HCEC 1CT (cell line): ENCODE measurements around the gene KSR2.

Experiments used
- DNase-seq: peaks from one replicate; pipeline ENCODE4 v3.0.0-alpha.2; 2017

Gene KSR2

GRCh38 chr12:117567644-117568216, 401.1 kb downstream of the KSR2 start:
- DNase-seq, result no peak

- no peak for DNase-seq
Measured at GRCh38 chr12:117564881-117565280, 403.9 kb downstream of the KSR2 start.

DNA sequence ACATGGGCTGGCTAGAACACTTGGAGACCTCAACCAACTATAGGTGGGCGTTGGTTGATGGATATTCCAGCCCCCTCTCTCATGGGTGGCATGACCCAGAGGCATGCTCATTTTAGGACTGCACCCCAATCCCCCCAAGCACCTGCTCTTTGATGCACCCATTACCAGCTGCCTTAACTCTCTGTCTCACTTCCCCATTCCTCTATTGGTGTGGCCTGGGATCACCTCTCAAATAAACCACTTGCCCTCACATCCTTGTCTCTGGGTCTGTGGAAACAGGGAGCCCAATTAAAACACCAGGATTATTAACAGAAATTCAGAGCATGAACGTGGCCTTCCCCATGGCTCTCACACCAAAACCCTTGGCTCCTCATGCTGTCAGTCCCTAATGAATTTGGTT, 405.1 kb downstream of the KSR2 start:
- DNase-seq, result no peak

- no peak for DNase-seq
Measured at GRCh38 chr12:117563007-117563406, 405.8 kb downstream of the KSR2 start.

- no peak for DNase-seq
Measured at GRCh38 chr12:117561990-117562389, 406.8 kb downstream of the KSR2 start.

DNA sequence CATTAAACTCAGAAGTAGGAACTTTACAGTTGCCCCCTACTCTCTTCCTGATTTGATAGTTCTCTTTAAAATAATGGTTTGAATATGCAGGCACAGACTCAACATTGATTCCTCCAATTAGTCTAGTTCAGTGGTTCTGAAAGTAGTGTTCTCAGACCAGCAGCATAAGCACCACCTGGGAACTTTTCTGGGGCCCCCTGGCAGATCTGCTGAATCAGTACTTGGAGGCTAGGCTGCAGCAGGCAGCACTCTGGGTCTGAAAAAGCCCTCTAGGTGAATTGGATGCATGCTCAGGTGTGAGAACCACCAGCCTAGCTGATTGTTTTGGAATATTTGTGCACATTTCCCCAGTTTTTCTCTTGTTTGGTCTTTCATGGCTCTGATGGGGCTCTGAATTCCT, 408.8 kb downstream of the KSR2 start:
- no peak for DNase-seq

DNA sequence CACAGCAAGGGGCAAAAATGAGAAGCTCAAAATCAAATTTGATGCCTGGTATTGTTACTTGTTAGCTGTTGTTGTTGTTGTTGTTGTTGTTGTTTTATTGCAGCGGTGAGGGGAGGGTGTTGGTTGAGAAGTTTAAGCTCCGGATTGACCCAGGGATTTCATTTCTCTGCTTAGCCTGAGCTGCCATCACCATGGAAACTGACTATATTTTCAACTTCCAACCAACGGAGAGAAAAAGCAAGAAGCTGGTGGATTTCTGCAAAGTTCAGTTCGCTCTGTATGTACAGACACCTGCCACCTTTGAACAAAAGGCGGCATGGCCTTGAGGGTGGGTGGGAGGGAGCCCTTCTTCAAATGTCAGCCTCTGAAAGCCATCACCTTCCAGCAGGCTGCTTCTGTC, 412.9 kb downstream of the KSR2 start:
- no peak for DNase-seq

DNA sequence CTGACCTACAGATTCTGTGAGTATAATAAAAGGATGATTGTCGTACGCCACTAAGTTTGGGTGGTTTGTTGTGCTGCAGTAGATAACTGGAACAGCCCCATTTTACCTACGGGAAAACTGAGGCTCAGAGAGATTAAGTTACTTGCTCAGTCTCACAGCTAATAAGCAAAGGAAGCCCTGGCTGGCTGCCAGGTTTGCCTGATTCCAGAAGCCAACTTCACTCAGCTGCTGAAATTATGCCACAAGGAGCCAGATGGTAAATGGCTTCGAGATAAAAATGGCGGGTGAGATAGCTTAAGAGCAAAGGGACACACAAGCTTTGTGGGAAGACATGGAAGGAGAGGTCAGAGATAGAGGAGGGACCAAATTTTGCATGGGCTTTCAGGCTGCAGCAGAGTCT, 415.8 kb downstream of the KSR2 start:
- DNase-seq, result no peak

GRCh38 chr12:117551665-117552064, 417.1 kb downstream of the KSR2 start:
- no peak for DNase-seq

DNA sequence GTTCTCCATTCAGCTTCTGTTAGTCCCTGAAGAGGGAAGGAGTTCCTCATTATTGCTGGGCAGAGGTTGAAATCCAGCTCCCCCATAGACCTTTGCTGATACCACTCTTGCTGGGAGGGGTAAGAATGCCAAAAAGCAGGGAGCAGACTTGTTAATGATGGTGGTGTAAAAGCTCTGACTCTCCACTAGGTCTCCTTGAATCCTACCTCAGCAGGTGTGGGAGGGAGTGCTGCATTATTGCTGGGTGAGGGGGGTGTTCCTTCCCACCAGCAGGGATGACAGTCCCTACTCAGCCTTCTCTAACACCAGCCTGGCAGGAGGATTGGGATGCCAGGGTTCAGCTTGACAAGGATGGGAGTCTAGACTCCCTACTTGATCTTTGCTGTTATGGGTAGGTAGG, 421.6 kb downstream of the KSR2 start:
- DNase-seq, result no peak

- no peak for DNase-seq
Measured at GRCh38 chr12:117545216-117545615, 423.6 kb downstream of the KSR2 start.

DNA sequence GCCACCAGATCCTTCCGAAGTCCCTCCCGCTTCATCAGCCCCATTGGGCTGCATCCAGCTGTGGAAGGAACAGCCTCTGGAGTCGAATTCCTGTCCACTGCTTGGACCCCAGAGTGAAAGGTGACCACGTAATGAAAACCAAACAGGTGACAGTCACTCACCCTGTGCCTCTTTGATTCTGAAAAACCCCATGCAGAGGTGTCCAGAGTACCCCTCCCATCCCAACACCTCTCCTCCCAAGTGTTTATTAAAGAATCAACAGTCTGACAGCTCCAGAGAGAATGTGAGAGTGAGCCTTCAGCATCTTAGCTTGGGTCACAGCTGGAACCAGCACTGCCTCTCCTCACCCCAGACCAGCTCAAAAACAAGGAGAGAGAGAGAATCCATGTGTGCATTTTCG, 428.8 kb downstream of the KSR2 start:
- no peak for DNase-seq

- DNase-seq, result no peak
Measured at GRCh38 chr12:117538926-117539325, 429.9 kb downstream of the KSR2 start.

DNA sequence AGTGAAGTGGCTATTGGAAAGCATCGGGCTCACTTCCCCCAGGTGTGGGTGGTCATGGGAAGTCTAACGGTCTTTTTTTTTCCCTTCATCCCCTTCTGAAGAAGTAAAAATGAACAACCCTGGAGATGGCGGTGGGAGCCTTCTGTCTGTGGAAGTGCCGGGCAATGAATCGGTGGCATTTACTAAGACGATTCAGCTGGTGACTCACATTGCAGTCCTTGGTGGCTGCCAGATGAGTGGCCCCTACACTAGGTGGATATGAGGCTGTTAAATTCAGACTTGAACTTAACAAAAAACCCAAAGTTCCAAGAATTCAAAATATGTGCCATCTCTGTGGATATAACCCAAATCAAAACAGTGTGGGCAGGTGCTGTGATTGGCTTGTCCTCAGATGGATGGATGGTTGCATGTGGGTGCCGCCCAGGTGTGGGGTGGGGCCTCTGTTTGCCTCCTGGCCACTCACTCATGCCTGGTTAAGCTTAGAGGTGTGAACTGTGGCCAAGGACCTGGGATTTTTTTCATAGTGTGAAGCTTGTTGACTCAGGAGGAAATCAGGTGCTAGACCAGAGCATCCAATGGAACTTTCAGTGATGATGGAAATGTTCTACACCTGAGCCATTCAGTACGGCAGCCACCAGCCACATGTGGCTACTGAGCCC, 430.6 kb downstream of the KSR2 start:
- DNase-seq, result no peak

GRCh38 chr12:117533687-117534086, 435.1 kb downstream of the KSR2 start:
- DNase-seq, result no peak

DNA sequence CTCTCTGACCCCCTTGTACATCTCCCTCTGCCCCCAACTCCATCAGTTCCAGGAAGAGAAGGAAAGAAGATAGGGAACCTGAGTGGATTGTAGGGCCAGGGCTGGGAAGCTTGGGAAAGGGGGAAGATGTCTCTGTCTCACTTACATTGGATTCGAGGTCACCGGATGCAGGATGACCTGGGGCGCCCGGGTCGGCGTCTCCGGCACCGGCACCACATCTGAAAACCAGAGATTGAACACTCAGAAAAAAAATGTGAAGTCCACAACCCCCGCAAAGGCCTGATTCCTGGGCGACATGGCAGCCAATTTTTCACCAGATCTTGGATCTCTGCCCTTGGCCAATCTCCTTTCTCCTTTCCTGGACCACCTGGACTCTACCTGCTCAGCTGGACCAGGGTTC, 438.0 kb downstream of the KSR2 start:
- no peak for DNase-seq

GRCh38 chr12:117528538-117528937, 440.3 kb downstream of the KSR2 start:
- no peak for DNase-seq

- no peak for DNase-seq
Measured at GRCh38 chr12:117527479-117527855, 441.3 kb downstream of the KSR2 start.

GRCh38 chr12:117526757-117527478, 441.9 kb downstream of the KSR2 start:
- no peak for DNase-seq

DNA sequence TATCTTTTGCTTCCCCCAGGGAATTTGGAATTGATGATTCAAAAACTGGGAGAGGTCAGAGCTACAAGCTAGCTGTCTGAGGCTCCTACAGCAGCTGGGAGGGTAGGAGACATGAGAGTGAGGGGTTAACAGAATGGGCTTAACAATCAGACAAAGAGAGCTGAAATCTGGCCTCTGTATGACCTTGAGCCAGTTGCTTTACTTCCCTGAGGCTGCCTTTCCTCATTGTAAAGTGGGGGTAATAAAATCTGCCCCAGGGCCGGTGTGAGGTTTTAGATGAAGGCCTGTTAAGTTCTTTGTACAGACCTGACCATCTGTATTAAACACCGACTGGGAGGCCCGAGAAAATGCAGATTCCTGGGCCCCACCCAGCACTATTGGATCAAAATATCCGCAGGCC, 443.0 kb downstream of the KSR2 start:
- no peak for DNase-seq

- no peak for DNase-seq
Measured at GRCh38 chr12:117524806-117525205, 444.0 kb downstream of the KSR2 start.

GRCh38 chr12:117523971-117524370, 444.8 kb downstream of the KSR2 start:
- no peak for DNase-seq

DNA sequence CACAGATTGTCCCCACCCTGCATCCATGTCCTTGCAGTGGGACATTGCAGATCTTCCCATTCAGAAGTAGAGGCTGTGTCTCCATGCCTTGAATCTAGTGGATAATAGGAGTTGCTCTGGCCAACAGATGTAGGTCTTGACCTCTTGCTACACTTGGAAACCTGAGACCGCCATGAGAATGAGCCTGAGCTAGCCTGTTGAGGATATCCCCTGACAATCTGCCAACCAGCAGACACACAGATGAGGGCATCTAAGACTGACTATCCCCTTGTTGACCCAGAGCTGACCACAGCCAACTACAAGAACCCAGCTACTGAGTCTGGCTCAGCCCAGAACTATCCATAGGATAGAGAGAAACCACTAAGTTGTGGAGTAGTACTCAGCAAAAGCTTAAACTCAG, 446.2 kb downstream of the KSR2 start:
- DNase-seq, result no peak

DNA sequence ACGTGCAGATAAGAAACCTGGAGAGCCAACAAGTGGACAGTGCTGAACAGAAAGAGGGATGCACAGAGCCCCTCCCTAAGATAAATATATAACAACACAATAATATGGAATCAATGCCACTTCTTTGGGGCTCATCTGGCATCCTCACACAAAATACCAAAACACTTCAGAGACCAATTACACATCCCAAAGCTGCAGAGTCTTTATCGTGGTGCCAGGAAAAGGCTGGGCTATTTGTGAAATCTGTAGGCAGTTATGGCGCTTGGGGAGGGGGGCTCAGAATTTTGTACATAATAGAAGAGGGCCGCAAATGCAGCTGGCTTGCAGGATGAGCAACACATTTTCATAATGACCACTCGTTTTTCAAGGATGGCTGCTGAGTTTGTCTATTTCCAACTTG, 446.9 kb downstream of the KSR2 start:
- DNase-seq, result no peak

GRCh38 chr12:117521346-117521745, 447.4 kb downstream of the KSR2 start:
- DNase-seq, result no peak
